HG03354 (cell line): ENCODE results near the gene BCS1L.
A peak's percentile ranks its signal among the peaks of the same experiment; 100 is the strongest.

Experiments used
- ATAC-seq: cut with Tn5 transposase; IDR thresholded peaks from one replicate; pipeline ENCODE4 v1.9.1; 2021; ENCODE audit warnings: mild to moderate bottlenecking; ENCODE audit not compliant: unreplicated experiment, poor library complexity, severe bottlenecking

The BCS1L gene

GRCh38 chr2:218658671-218659257 is 719 bp upstream of the BCS1L start:
- ATAC-seq, result peak; percentile 45

GRCh38 chr2:218659988-218660358 is 490 bp downstream of the BCS1L start:
- ATAC-seq, result no peak

- no peak for ATAC-seq
Measured at GRCh38 chr2:218662377-218662776, 2.9 kb downstream of the BCS1L start.

DNA sequence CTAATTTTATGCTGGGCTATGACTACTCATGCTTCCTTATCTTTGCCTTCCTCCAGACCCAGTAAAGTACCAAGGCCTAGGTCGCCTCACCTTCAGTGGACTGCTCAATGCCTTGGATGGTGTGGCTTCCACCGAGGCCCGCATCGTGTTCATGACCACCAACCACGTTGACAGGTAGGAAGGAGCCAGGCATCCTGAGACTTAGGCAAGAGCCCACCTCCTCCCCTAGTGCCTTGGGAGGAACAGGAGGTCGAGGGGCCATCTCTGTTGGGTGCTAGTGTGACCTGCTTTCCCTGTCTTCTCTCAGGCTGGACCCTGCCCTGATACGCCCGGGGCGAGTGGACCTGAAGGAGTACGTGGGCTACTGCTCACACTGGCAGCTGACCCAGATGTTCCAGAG is 3.3 kb downstream of the BCS1L start:
- ATAC-seq, result no peak

GRCh38 chr2:218663901-218664300 is 4.4 kb downstream of the BCS1L start:
- no peak for ATAC-seq

GRCh38 chr2:218664653-218665052 is 5.2 kb downstream of the BCS1L start:
- ATAC-seq, result no peak

DNA sequence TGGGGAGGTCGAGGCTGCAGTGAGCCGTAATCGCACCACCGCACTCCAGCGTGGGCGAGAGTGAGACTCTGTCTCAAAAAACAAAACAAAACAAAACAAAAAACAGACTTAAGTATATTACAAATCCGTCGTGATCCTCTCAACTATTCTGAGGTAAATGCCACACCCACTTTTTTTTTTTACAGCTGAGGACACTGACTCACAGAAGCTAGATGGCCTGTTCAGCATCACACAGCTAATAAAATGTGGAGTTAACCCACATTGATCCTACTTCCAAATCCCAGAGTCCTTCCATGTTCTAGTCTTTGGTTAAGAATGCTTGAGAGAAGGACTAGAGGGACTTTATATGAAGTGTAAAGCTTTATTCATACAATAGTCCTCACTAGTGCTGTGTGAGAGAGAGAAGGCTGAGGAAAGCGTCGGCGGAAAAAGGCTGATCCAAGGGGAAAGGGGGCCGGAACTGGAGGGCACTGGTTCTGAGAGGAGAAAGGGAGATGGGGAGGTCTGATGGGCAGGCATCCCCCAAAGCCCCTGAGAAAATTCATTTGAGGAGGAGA is 11.7 kb downstream of the BCS1L start:
- ATAC-seq, result peak; percentile 2

DNA sequence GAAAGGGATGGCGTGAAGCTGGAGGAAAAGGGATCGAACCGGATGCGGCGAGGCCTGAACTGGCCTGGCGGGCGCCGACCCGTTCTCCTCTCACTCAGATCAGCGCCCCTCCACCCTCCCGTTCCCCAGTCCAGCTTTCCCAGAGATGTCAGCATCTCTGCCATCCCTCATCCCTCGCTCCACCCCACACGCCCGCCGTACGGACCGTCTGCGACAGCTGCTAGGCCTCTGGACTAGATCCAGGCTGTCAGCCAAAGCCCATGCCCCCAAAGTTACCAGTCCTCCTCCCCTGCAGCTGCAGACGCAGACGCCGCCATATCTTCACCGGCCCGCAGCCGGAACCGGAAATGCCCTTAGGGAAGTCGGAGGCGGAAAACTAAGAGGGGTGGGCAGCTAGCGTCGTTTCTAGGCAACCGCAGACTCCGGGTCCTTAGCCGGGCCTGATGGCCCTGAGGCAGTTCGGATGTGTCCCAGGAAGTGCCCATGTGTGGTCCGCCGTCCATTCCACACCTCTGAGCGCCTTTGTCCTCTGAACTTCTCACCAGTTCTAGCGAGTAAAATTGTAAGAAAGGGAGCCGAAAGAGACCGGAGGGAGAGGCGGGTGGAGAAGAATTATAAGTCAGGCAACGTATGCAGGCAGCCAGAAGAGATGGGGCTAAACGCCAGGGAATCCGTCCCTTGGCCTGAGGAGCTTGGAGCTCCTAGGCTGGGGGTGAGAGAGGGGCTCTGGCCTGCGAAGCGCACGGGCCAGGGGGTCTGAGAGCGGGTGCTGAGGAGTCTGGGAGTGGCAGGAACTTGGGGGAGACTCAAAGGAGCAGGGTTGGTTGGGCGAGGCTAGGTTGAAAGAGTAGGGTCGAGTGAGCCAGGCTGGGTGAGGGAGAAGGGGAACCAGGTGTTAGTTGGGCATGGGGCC is 12.4 kb downstream of the BCS1L start, which contains the start of the genes RNF25 and STK36:
RNF25 (minus strand) TSS at position 349 of the 913 bp plus-strand sequence; CDS start at position 317, 32 bp downstream.
STK36 (plus strand) TSS at position 433 of the 913 bp plus-strand sequence. CDS start 744 bp downstream, outside the sequence.
- ATAC-seq, result peak; percentile 98

- ATAC-seq, result no peak
Measured at GRCh38 chr2:218679119-218679518, 19.6 kb downstream of the BCS1L start.

- no peak for ATAC-seq
Measured at GRCh38 chr2:218680061-218680460, 20.6 kb downstream of the BCS1L start.

GRCh38 chr2:218687400-218688060 is 28.0 kb downstream of the BCS1L start:
- peak; percentile 68 for ATAC-seq

DNA sequence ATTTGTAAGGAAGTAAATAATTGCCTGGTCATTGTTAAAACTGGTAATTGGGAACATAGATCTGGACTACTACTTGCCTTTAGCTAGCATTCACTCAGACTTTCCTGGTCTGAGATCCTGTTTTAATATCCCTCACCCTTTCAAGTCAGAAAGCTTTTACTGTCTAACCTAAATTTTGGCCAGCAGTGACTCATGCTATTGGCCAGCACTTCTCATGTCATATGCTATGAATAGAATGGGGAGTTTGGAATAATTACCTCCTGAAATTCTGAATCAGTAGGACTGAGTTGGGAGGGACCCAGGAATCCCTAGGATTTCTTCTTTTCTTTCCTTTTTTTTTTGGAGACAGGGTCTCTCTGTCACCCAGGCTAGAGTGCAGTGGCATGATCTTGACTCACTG is 31.8 kb downstream of the BCS1L start:
- no peak for ATAC-seq

DNA sequence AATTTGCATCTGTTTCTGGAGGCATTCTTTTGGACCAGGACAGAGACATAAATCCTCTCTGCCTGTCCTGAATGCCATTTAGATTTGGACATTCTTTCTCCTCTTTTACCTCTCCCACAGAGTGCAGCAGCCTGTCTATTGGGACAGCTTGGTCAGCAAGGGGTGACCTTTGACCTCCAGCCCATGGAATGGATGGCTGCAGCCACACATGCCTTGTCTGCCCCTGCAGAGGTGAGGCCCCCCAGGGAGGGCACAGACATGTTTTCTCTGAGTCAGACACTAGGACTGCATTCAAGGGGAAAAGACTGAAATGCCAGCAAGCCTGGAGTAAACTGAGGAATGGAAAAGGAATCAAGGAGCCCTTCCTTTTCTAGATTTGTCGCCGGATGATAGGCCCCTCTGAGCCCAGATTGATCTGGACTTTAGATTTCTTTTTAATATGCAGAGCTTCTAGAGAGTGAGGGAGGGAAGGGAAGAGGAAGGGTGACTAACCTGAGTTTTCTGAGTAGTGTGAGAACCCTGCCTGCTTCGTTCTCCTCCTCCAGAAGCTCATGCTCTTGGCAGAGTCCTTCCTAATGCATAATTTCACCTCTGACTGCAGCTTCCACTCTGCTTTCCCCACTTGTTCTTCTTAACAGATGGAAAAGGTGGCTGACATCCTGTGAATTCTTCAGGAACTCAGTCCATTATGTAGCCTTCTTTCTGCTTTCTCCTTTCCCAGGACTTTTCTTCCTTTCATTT is 35.1 kb downstream of the BCS1L start:
- ATAC-seq, result no peak

GRCh38 chr2:218698885-218699284 is 39.4 kb downstream of the BCS1L start:
- no peak for ATAC-seq

- ATAC-seq, result no peak
Measured at GRCh38 chr2:218701806-218702205, 42.3 kb downstream of the BCS1L start.

- no peak for ATAC-seq
Measured at GRCh38 chr2:218703341-218703740, 43.9 kb downstream of the BCS1L start.

GRCh38 chr2:218708086-218708485 is 48.6 kb downstream of the BCS1L start:
- ATAC-seq, result no peak

DNA sequence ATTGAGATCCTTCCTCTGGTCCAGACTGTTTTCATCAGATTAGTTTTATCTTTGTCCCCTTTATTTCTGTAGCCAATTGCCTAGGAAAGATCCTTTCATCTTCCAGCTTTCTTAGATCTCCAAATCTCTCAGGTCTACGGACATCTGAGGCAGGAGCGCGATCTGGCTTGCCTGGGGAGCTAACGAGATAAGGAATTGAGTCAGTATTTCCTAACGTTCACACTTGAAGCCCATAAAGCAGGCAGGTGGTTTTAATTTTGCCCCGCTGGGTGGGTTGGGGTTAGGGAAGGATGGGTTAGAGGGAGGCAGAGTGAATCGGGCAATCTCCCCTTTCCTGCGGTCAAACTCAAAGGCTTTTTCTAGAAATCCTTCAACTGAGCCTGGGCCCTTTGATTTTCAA is 50.4 kb downstream of the BCS1L start:
- no peak for ATAC-seq

- ATAC-seq, result peak; percentile 2
Measured at GRCh38 chr2:218710334-218710686, 50.8 kb downstream of the BCS1L start.
